IPS DF 19.7 (cell line): ENCODE data around the gene KAT6B.

ENCODE experiments used
- DNase-seq: peaks from one replicate; pipeline ENCODE4 v3.0.0-alpha.2; 2013; ENCODE audit warnings: low read depth, low spot score

KAT6B gene

DNA sequence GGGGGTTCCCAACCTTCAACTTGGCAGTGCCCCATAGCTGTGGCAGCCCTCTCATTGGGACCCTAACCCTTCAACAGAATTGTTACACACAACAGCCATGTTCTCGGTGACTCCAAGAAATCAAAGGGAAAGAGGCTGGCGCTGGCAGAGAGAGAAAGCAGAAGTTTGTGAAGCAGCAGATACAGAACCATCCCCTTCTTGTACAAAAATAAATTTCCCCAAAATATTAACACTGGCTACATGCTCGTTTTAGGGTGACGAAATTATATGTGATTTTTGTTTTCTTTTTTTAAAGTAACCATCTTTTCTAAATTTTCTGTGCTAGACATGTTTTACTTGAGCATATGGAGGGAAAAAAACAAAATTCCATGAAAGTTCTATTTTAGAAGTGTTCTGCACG is 239.9 kb downstream of the KAT6B start:
- DNase-seq, result no peak

DNA sequence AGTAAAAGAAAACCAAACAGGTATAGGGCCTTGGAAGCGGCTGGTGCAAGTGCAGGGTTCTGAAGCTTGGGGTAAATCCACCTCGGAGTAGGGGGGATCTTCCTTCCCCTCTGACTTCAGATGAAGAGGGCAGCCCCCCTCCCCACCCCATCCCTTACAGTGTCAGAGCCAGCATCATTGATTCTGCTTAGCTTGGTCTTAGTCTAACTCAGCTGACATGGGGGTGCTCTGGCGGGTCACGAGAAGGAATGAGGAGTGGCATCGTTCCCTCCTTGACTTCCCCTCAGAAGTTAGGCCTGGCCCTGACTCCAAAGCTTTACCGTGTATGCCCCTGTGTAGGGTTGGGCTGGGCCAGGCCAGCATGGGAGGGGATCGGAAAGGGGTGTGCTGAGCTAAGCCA is 240.9 kb downstream of the KAT6B start:
- no peak for DNase-seq

DNA sequence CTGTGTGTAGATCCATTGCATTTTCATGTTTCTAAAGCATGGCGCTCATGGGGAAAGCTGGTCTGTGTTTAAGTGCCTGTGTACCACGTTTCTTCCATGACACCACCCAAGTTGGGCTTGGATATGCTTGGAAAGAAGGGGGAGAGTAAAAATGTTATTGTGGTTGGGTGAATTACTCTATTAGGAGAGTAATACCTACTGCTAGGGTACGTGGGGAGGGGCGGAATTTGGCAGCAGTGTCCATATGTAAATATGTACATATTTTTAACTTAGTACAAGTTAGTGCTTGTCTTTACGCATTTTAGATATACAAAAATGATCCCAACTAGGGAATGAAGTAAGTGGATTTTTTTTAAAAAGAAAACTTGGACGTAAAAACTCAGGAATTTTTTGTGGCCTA is 242.1 kb downstream of the KAT6B start:
- no peak for DNase-seq

DNA sequence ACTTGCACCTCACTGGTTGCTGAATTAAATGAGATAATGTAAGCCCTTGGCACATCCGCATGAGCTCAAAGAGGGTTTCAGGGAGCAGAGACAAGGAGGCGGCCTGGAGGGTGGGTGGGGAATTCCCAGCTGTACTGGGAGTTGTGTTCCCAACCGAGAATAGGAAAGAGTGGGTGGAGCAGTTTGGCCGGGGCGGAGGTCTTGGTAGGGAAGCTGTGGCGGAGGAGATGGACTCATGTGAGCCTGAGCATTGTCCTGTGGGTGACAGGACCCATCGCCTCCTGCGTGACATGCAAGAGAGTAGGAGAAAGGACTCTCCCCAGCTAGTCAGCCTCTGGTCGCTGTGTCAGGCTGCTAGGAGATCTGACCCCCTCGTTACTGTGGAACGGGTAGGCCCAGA is 244.1 kb downstream of the KAT6B start:
- no peak for DNase-seq

DNA sequence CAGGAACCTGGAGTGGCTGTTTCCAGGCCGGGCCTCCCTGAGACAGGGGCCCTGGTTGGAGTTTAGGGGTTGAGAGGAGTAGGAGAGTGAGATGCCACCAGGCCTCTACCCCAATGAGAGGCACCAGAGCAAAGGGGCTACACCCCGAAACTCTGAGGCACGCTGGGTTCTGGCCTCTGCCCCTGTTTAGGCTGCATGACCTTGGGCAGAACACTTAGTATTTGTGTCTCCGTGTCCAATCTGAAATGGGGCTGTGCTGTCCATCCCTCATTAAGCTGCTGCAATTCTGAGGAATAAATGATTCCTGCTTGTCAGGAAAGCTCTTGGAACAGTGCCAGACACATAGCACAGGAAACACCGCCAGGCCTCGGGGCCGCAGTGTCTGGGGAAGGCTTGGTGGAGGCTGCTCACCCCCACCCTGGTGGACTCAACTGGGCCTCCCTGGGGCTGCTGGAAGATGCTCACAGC is 244.6 kb downstream of the KAT6B start:
- no peak for DNase-seq

DNA sequence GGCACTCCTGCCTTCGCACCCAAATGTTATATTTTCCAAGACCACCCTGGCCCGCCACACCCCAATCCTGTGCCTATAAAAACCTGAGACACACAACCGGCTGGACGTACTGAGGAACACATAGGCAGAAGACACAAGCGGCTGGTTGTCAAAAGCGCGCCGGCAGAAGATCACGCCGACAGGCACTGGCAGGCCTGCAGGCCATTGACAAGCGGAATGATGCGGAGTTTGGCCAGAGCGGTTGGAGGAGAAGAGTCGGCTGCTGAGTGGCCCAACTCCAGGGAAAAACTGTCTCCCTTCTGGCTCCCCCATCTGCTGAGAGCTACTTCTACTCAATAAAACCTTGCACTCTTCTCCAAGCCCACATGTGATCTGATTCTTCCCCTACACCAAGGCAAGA is 245.4 kb downstream of the KAT6B start:
- DNase-seq, result no peak

DNA sequence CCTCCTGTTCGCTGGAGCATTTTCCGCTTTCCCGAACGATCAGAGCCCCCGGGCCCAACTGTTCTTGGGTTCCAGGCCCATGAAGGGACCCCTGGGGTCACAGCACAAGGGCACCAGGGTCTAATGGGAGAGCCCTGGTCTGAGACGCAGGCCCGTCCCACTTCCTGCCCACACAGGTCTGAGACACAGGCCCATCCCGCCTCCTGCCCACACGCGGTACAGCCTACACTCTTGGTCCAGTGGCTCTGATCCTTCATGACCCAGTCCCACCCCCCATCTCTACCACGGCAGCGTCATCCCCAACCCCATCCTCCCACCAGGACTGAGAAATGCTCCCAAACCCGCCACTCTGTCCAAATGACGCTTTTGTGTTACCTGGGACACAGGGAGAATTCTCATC is 246.3 kb downstream of the KAT6B start:
- no peak for DNase-seq

DNA sequence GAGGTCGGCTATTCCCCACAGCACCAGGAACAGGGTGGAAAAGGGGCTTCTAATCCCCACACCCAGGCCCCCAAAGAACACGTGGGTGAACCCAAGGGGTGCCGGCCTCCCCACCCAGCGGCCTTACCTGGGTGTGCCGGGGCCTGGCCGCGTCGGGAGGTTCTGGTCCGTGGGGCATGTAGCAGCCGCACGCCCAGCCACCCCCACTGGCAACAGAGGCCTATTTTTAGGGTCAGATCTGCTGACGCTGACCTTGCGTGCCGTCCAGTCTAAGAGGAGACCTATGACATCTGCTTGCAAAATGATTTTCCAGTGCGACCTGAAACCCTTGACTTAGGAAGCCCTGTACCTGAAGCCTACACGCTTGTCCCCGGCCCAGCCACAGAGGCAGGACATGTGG is 247.0 kb downstream of the KAT6B start:
- DNase-seq, result no peak

DNA sequence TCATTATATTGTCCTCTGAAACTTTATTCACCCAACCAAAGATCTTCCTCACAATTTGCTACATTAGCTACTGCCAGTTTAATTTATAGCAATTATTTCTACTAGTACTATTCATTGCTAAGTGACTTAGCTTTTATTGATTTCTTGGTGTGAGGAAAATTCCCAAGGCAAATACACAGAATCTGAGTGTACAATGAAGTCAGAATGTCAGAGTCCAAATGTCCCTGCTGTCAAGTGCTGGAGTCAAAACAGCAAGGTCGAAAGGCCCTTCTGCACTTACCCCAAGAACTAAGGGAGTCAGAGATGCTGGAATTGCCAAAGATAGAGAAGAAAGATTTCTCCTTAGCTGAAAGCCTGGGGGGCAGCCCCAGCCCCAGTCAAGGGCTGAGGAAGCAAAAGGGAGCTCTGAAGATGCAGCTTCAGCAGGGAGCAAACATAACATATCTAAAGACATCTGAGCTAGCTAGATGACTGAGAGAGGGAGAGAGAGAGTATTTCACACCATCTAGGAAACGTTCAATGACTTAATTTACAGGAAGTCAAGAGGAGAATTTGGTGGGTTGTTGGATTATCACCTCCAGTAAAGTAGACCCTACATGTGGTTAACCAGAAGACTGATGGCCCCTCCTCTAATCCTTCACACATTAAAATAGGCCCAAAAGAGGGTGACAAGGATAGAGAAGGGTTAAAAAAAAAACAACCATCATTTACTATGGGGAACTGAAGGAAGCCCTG is 248.5 kb downstream of the KAT6B start:
- DNase-seq, result no peak

DNA sequence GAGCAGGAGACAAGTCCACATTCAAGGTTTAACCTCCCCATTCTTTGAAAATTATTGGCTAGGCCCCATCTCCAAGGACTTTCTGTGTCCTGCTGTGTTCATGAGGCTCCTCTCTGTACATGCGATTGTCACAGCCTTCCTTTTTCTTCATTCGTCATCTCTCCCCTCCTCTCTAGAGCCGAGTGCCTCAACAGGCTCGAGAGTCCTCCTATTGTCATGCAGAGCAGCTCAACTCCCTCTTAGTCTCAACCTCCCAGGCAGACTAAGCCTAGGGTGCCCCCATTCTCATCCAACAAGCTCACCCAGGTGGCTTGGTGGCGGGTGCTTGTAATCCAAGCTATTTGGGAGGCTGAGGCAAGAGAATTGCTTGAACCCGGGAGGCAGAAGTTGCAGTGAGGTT is 249.9 kb downstream of the KAT6B start:
- no peak for DNase-seq

DNA sequence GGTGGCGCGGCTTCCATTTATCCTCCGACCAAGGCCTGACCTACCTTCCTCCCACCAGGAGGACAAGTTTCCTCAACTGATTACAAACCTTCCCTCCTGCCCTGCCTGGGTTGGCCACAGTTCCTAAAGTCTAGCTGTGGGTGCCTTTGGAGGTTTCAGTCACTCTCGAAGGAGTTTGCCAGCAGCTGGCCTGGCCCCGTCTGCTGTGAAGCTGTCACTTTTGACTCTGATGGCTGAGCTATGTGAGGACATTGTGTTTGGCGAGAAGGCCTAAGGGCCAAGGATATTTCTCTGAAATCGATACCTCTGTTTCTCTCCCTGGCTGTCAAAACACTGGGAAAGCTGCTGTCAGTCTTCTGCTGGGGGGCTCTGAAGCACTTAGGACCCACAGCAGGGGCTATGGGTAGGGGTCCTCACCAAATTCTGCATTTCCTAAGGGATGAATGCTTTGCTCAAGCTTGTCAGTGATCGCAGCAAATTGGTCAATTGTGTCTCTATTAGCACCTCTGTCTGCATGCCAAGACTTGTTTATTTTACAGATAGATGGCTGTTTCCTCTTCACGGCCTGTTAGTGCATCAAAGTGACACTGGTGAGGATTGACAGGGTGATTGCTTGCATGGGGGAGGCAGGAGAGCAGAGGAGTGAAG is 253.2 kb downstream of the KAT6B start:
- DNase-seq, result no peak

DNA sequence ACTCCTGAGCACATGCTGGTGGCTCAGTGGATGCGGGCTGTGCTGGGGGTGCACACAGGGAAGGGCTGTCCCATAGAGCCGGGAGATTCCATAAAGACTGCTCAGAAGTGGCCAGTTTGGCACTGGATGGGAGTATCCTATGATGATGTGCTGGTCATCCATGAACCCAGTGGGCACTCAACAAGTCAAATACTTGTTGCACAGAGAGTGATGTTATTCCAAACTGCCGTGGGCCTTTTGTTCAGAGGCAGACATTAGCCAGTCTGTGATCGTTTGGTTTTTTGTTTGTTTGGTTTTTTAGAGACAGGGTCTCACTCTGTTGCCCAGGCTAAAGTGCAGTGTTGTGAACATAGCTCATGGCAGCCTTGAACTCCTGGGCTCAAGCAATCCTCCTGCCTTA is 254.2 kb downstream of the KAT6B start:
- DNase-seq, result no peak

DNA sequence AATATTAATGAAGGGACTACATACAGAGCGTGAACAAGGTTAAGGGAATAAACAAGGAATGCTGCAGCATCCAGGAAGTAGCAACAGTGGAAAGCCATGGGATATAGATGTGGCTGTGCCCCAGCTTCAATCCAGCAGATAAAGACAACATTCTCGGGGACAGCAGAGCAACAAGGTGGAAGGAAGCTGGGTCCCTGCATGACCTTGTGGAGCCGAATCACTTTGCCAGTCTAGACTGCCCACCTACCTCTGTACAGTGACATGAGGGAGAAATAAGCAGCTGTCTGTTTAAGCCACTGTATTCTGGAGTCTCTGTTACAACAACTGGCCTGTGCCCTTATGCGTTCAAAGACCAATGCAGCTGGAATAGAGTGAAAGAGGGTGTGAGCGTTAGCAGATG is 255.0 kb downstream of the KAT6B start:
- no peak for DNase-seq
